GM23248 (cell line): ENCODE results near the gene PTGER3.

ENCODE experiments used
- EZH2 ChIP-seq: fragments of 200-600 bp; sonication (generic); IDR thresholded peaks from 2 replicates; pipeline ENCODE4 v1.6.1; 2018; ENCODE audit warnings: antibody characterized with exemption, mild to moderate bottlenecking; ENCODE audit not compliant: insufficient read depth, poor library complexity, severe bottlenecking
- EZH2phosphoT487 ChIP-seq: fragments of 200-600 bp; sonication (generic); IDR thresholded peaks from 2 replicates; pipeline ENCODE4 v1.6.1; 2018; ENCODE audit warnings: antibody characterized with exemption, moderate library complexity, mild to moderate bottlenecking, low read depth; ENCODE audit not compliant: insufficient read depth

DNA sequence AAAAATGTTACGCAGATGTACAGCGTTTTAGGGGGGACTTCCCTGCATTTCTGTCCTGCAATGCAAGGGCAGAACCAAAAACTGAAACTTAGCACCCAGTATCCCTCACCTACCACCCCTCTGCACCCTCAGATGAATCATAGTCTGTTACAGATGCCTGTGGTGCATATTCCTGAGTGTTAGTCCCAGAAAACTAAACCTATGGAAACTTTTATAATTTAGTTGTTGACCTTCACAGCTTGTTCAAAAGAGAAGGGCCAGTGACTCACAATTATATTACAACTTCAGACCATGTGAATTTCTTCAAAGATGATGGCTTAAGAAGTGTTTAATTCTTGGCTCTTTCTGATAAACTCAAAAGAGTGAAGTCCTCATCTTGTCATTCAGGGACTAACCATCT lies 5.8 kb downstream of the PTGER3 start:
- no peak for TF ChIP-seq EZH2
- TF ChIP-seq EZH2phosphoT487 = no peak
